NB4 (cell line): ENCODE data around the gene PNMA8C.
"Not testable (repeated sequence)": the region's sequence is repeated elsewhere in the genome, so short reads cannot be mapped to it uniquely, and the experiment has no call there.

Source experiments
- DNase-seq: peaks from one replicate; pipeline ENCODE4 v3.0.0; 2010; ENCODE audit warnings: low read depth
- H3K4me3 ChIP-seq: one replicate; pipeline ENCODE4 v1.5.1; 2011; ENCODE audit warnings: mild to moderate bottlenecking, low read depth, low read length, moderate library complexity
- MYC ChIP-seq: IDR thresholded peaks from 2 replicates; pipeline ENCODE4 v1.6.1; 2011; ENCODE audit warnings: low read depth, low read length
- POLR2A ChIP-seq: IDR thresholded peaks from 2 replicates; pipeline ENCODE4 v1.6.1; 2011; ENCODE audit warnings: mild to moderate bottlenecking; ENCODE audit not compliant: insufficient read length; ENCODE audit errors: extremely low read depth
- TF ChIP-seq, protein P1 (sequence below): IDR thresholded peaks from one replicate; pipeline ENCODE4 v1.5.1; 2012; ENCODE audit warnings: low read depth, low read length
- TF ChIP-seq, protein P2 (sequence below): IDR thresholded peaks from 2 replicates; pipeline ENCODE4 v1.6.1; 2011; ENCODE audit warnings: low read depth, low read length

PNMA8C gene

DNA sequence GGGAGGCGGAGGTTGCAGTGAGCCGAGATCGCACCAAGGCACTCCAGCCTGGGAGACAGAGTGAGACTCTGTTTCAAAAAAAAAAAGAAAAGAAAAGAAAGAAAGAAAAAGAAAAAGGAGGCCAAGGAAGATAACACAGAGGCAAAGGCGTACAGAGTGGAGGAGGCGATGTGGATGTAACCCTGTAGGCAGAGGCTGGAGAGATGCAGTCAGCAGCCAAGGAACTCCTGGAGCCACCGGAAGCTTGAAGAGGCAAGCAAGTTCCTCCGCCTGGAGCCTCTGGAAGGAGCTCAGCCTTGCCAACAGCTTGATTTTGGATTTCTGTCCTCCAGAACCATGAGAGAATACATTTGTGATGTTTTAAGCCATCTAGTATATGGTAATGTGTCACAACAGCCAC is 8.7 kb downstream of the PNMA8C start:
- TF ChIP-seq, protein P1, sequence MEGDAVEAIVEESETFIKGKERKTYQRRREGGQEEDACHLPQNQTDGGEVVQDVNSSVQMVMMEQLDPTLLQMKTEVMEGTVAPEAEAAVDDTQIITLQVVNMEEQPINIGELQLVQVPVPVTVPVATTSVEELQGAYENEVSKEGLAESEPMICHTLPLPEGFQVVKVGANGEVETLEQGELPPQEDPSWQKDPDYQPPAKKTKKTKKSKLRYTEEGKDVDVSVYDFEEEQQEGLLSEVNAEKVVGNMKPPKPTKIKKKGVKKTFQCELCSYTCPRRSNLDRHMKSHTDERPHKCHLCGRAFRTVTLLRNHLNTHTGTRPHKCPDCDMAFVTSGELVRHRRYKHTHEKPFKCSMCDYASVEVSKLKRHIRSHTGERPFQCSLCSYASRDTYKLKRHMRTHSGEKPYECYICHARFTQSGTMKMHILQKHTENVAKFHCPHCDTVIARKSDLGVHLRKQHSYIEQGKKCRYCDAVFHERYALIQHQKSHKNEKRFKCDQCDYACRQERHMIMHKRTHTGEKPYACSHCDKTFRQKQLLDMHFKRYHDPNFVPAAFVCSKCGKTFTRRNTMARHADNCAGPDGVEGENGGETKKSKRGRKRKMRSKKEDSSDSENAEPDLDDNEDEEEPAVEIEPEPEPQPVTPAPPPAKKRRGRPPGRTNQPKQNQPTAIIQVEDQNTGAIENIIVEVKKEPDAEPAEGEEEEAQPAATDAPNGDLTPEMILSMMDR, result no peak
- TF ChIP-seq MYC (no peak), POLR2A (no peak)
- TF ChIP-seq, protein P2, sequence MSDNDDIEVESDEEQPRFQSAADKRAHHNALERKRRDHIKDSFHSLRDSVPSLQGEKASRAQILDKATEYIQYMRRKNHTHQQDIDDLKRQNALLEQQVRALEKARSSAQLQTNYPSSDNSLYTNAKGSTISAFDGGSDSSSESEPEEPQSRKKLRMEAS, result no peak
- DNase-seq, result no peak
- H3K4me3 ChIP-seq, result no peak overlapping the region

DNA sequence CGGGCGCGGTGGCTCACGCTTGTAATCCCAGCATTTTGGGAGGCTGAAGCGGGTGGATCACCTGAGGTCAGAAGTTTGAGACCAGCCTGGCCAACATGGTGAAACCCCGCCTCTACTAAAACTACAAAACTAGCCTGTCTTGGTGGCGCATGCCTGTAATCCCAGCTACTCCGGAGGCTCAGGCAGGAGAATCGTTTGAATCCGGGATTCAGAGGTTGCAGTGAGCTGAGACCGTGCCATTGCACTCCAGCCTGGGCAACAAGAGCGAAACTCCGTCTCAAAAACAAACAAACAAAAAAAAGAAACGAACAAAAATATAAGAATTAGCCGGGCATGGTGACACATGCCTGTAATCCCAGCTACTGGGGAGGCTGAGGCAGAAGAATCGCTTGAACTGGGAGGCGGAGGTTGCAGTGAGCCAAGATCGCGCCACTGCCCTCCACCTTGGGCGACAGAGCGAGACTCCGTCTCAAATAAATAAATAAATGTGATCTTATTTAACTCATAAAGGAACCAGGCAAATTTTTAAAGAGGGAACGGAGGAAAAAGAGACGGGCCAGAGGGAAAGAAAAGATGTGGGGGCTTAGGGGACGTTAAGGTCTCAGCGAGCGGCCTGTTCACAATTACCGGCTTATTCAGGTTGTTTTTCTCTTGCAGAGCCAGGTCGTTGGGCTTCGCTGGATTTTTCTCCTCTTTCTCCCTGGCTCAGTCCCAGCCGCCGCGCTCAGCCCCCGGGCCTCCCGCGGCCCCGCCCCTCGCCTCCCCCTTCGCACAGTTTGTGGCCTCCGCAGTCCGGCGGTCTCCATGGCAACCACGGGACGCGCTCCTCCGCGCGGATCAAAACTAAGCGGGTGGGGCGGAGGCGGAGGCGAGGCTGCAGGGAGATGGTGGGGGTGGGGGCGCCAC is 12.7 kb downstream of the PNMA8C start:
- H3K4me3 ChIP-seq, result peak overlapping the region; percentile 12
- peak; percentile 89 for DNase-seq

DNA sequence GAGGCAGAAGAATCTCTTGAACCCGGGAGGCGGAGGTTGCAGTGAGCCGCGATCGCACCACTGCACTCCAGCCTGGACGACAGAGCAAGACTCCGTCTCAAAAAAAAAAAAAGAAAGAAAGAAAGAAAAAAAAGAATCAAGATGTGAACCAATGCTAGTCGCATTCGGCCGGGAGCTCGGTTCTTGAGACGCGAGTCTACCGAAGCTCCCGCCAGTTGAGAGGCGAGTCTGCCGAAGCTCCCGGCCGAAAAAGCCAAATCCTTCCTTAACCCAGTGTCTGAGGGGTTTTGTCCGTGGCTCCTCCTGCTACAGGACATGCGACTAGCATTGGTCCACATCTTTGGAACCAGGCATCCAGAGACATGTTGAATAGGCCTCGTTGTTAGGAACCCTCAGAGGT is 13.8 kb downstream of the PNMA8C start:
- not testable (repeated sequence) for DNase-seq, H3K4me3 ChIP-seq

DNA sequence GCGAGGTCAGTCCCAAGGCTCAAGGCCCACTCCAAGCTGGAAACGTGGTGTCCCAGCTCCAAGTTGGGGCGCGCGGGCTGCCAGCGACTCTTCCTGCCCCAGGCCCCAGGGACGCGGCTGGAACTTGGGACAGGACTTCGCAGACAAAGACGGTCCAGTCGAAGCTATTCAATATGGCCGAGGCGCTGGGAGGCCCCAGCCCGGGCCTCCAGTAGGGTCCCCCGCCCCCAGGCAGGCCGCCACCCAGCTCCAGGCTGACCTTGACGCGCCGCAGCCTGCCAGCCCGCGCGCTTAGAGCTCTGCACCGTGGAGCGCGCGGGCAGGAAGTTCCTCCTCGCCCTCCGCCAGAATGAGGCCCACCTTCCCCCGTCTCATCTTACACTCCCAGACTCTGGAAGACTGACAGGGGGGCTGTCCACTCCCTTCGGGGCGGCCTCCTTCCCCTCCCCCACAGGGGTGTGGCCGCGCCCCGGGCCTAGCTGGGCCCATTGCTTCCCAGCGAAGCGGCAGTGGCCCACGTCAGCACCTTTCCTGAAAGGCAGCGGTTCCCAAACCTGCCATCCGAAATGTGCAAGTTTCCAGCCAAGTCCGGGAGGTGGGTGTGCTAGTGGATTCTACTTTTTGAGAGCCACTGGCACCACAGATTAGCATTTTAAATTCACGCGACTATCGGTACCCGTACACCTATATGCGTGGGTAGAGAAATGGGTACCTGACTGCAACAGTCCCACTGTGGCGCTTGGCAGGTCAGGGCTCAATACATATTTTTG is 15.3 kb downstream of the PNMA8C start, which contains the start of gene CCDC8:
TSS of gene CCDC8 (minus strand) at position 303 of the 770 bp plus-strand sequence. CDS start 754 bp downstream, outside the sequence.
- peak within 1 kb of the TSS; percentile 38 for H3K4me3 ChIP-seq
- DNase-seq, result peak; percentile 79
- peak; percentile 37 for TF ChIP-seq POLR2A
- 0 out of 2 replicates have a peak, but pooled peaks have one; percentile 38 for TF ChIP-seq MYC
- TF ChIP-seq, protein P1, result no peak
- TF ChIP-seq, protein P2, result no peak

DNA sequence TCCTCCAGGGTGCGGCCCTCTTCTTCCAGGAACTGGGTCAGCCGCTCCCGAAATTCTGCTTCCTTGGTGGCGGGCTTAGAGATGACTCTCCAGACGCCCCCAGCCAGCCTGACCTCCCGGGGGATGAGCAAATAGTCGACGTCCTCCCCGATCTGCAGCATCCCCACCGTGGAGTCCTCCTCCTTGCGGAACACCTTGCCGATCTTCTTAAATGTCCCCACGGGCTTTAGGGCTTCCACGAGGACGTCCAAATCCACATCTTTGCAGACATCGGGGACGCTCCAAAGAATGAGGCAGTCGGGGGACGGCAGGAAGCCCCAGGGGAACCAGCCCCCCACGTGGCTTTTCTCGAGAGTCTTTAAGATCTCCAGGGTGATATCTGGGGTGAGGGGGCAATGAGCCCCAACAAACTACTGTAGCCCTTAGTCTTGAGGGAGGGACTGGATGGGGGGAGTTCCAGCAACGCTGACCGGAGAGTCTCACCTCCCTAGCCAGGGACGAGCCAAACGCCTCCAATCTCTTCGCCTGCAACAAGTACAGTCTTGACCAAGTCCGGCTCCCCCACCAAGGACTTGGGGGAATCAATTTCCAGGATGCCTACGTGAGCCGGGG is 16.0 kb downstream of the PNMA8C start:
- TF ChIP-seq, protein P1, result no peak
- TF ChIP-seq POLR2A (no peak), MYC (no peak)
- TF ChIP-seq, protein P2, result no peak
- DNase-seq, result no peak
- peak overlapping the region; percentile 38 for H3K4me3 ChIP-seq

DNA sequence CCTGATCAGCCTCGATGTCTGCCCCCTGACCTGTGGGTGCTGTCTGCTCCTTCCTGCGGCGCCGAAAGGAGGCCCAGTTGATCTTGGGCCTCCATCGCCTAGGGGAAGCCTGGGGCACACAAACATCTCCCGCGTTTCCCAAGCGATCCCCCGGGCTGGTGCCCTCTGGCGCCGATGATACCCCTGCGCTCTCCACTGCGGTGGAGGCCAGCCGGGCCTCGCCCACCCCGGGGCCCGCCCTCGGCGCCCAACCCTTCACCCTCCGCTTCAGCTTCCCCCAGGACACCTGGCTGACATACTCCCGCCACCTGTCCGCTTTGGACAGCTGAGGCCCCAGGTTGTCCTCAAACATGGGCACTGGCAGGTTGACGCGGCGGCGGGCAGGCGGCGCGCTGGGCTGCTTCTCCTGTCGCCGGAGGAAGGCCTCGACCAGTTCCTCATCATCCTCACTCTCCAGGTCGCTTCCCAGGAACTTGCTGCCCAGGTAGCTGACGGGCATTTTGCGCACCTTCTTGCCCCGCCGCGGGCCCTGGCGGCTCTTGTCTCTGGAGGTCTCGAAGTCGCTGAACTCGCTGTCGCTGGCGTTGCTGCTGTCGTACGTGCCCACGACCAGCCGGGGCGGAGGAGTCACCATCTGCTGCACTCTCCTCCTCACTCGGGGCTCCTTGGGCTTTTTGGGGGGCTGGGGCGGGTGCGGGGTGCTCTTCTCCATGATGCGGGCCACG is 16.6 kb downstream of the PNMA8C start:
- TF ChIP-seq MYC (no peak), POLR2A (no peak)
- TF ChIP-seq, protein P1, result no peak
- TF ChIP-seq, protein P2, result no peak
- H3K4me3 ChIP-seq, result no peak overlapping the region
- DNase-seq, result no peak
